CD4-positive, alpha-beta T cell (primary cell): Measurements from ENCODE around the gene SFT2D1. TPM values are rescaled to one million over a fixed set of nuclear protein-coding genes. Genes with fewer than 3 reads are reported as not detected.

ENCODE experiments used
- ATAC-seq: fragments of 200-7000 bp; cut with Tn5 transposase; one replicate; pipeline ENCODE4 v1.10.0; 2022; ENCODE audit warnings: mild to moderate bottlenecking; ENCODE audit not compliant: poor library complexity
- CTCF ChIA-PET: fragments of 350-600 bp; sonication (Branson Sonifier 250); formaldehyde crosslinking; loops from one replicate; lab custom pipeline; 2021; ENCODE audit warnings: antibody characterized with exemption, inconsistent platforms; lab: Charles Lee
- POLR2A ChIA-PET: fragments of 350-600 bp; sonication (Branson Sonifier 250); formaldehyde crosslinking; loops from one replicate; lab custom pipeline; 2021; ENCODE audit warnings: antibody characterized with exemption, inconsistent platforms; lab: Charles Lee
- DNase-seq, 14 experiments: peaks; one replicate each; pipeline ENCODE4 v3.0.0-alpha.2; 2013 to 2020; ENCODE audit warnings: mixed read lengths in 2 of 14
- H3K27ac ChIP-seq, 2 donors: one replicate each; pipeline versions ENCODE4 v1.5.1 to v1.7.0; 2013; ENCODE audit warnings: low read length in 2 of 2, low read depth in 1 of 2, mild to moderate bottlenecking in 1 of 2
- H3K27me3 ChIP-seq, 2 experiments: 1 replicate in 1 of 2; 2 replicates in 1 of 2; pipeline versions ENCODE4 v1.6.1 to v1.7.0; 2013; ENCODE audit warnings: low read length in 2 of 2, control low read depth in 1 of 2, mild to moderate bottlenecking in 1 of 2, moderate library complexity in 1 of 2; ENCODE audit not compliant: insufficient read depth in 2 of 2, control insufficient read depth in 1 of 2
- H3K36me3 ChIP-seq: one replicate; pipeline ENCODE4 v1.6.1; 2013; ENCODE audit warnings: low read length, control low read depth; ENCODE audit not compliant: insufficient read depth
- H3K4me1 ChIP-seq: one replicate; pipeline ENCODE4 v1.6.1; 2013; ENCODE audit warnings: low read length, control low read depth; ENCODE audit not compliant: insufficient read depth
- H3K4me3 ChIP-seq: one replicate; pipeline ENCODE4 v1.5.1; 2013; ENCODE audit warnings: mild to moderate bottlenecking, low read length, moderate library complexity
- H3K9me3 ChIP-seq, 2 experiments: 1 replicate in 1 of 2; 2 replicates in 1 of 2; pipeline versions ENCODE4 v1.6.1 to v1.7.0; 2013; ENCODE audit warnings: low read length in 2 of 2, mild to moderate bottlenecking in 2 of 2, control low read depth in 1 of 2, moderate library complexity in 1 of 2; ENCODE audit not compliant: control insufficient read depth in 1 of 2, insufficient read depth in 1 of 2
- H3K27ac Mint-ChIP-seq: one replicate; pipeline ENCODE4 v1.8.0; 2020; ENCODE audit warnings: mixed read lengths
- H3K27me3 Mint-ChIP-seq: one replicate; pipeline ENCODE4 v1.8.0; 2021; ENCODE audit warnings: mixed read lengths
- H3K36me3 Mint-ChIP-seq: one replicate; pipeline ENCODE4 v1.8.0; 2021; ENCODE audit warnings: low read depth, mixed read lengths
- H3K4me1 Mint-ChIP-seq: one replicate; pipeline ENCODE4 v1.8.0; 2021; ENCODE audit warnings: low read depth, mixed read lengths
- H3K4me3 Mint-ChIP-seq: one replicate; pipeline ENCODE4 v1.8.0; 2020; ENCODE audit warnings: mild to moderate bottlenecking, mixed read lengths
- H3K9me3 Mint-ChIP-seq: one replicate; pipeline ENCODE4 v1.8.0; 2020; ENCODE audit warnings: mixed read lengths
- intact Hi-C, 2 experiments: fragments of 100-400 bp; cut with DNase I in 1 of 2; cut with micrococcal nuclease in 1 of 2; formaldehyde crosslinking; loops; one replicate each; pipeline versions ENCODE4 v1.15.1 to v1.9.0; 2023 to 2025; cut with DNase I, micrococcal nuclease
- total RNA-seq, 174 experiments: library from RNA in 2 of 174; stranded (reverse) in 2 of 174; gene quantifications; one replicate each; pipeline ENCODE4 v1.2.3 and lab custom pipeline; 2021 to 2026
- TF ChIP-seq, protein P1 (sequence below): fragments of 200-600 bp; IDR thresholded peaks from one replicate; pipeline ENCODE4 v1.8.0; 2022; ENCODE audit warnings: antibody characterized with exemption, mild to moderate bottlenecking

SFT2D1 gene
- total RNA-seq, 2 experiments from 2014 or later = 10.4 to 12.5 TPM

GRCh38 chr6:166307082-166308032 is 35.0 kb downstream of the SFT2D1 start:
- Histone ChIP-seq H3K27ac (no peak overlapping the region), H3K36me3 (no peaks in the 10 kb centered on the region), H3K9me3 (peaks cover 0 to 14% of the 10 kb centered on the region in 2 experiments), H3K4me1 (peaks cover 12% of the 10 kb centered on the region), H3K4me3 (no peak overlapping the region), H3K27me3 (peaks cover 34 to 65% of the 10 kb centered on the region in 2 experiments)
- Mint-ChIP-seq H3K9me3 (no peaks in the 10 kb centered on the region), H3K27me3 (peaks cover 68% of the 10 kb centered on the region), H3K4me3 (no peak overlapping the region), H3K27ac (no peak overlapping the region), H3K4me1 (peaks cover 8% of the 10 kb centered on the region), H3K36me3 (no peaks in the 10 kb centered on the region)
- intact Hi-C loops = no loop called here
- DNase-seq (peak in 6 of 14 experiments; percentile 6 to 51 (median 22)), ATAC-seq (peak; percentile 72)
- ChIA-PET CTCF (no interaction called here), POLR2A (interaction anchor here (0.6 kb wide), 1 partner anchor 11 kb away, joined by 3 read pairs; no protein-coding TSS in a partner anchor)
- TF ChIP-seq, protein P1, sequence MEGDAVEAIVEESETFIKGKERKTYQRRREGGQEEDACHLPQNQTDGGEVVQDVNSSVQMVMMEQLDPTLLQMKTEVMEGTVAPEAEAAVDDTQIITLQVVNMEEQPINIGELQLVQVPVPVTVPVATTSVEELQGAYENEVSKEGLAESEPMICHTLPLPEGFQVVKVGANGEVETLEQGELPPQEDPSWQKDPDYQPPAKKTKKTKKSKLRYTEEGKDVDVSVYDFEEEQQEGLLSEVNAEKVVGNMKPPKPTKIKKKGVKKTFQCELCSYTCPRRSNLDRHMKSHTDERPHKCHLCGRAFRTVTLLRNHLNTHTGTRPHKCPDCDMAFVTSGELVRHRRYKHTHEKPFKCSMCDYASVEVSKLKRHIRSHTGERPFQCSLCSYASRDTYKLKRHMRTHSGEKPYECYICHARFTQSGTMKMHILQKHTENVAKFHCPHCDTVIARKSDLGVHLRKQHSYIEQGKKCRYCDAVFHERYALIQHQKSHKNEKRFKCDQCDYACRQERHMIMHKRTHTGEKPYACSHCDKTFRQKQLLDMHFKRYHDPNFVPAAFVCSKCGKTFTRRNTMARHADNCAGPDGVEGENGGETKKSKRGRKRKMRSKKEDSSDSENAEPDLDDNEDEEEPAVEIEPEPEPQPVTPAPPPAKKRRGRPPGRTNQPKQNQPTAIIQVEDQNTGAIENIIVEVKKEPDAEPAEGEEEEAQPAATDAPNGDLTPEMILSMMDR = no peak

- ChIA-PET CTCF (no interaction called here), POLR2A (no interaction called here)
- ATAC-seq (no peak), DNase-seq (no peak)
- H3K9me3 Mint-ChIP-seq = no peaks in the 10 kb centered on the region
- no peak overlapping the region for H3K4me3 ChIP-seq
- intact Hi-C loops = no loop called here
- H3K4me1 ChIP-seq = peaks cover 12% of the 10 kb centered on the region
- H3K27ac ChIP-seq = no peak overlapping the region
- no peaks in the 10 kb centered on the region for H3K36me3 Mint-ChIP-seq
- peaks cover 0 to 14% of the 10 kb centered on the region in 2 experiments for H3K9me3 ChIP-seq
- H3K27me3 ChIP-seq = peaks cover 34 to 66% of the 10 kb centered on the region in 2 experiments
- peak overlapping the region; percentile 78 for H3K4me3 Mint-ChIP-seq
- no peaks in the 10 kb centered on the region for H3K36me3 ChIP-seq
- peaks cover 8% of the 10 kb centered on the region for H3K4me1 Mint-ChIP-seq
- H3K27me3 Mint-ChIP-seq = peaks cover 74% of the 10 kb centered on the region
- TF ChIP-seq, protein P1 = no peak
- no peak overlapping the region for H3K27ac Mint-ChIP-seq
These were observed 35.8 kb downstream of the SFT2D1 start for GRCh38 chr6:166306378-166307081.

- no peak for ATAC-seq
- Histone ChIP-seq H3K27ac (no peak overlapping the region), H3K4me3 (no peak overlapping the region), H3K27me3 (peaks cover 34 to 65% of the 10 kb centered on the region in 2 experiments), H3K4me1 (peaks cover 12% of the 10 kb centered on the region), H3K9me3 (peaks cover 0 to 14% of the 10 kb centered on the region in 2 experiments), H3K36me3 (no peaks in the 10 kb centered on the region)
- POLR2A ChIA-PET = no interaction called here
- CTCF ChIA-PET = interaction anchor here (1.2 kb wide), 1 partner anchor 10 kb away, joined by 3 read pairs; no protein-coding TSS in a partner anchor
- Mint-ChIP-seq H3K9me3 (no peaks in the 10 kb centered on the region), H3K36me3 (no peaks in the 10 kb centered on the region), H3K27me3 (peaks cover 75% of the 10 kb centered on the region), H3K4me3 (peak overlapping the region; percentile 78), H3K4me1 (peaks cover 8% of the 10 kb centered on the region), H3K27ac (no peak overlapping the region)
- intact Hi-C loops = no loop called here
- no peak for DNase-seq
- TF ChIP-seq, protein P1 = no peak
These were observed 36.7 kb downstream of the SFT2D1 start for GRCh38 chr6:166305562-166306117.
